ENCODE measurements around the gene ACTL10. TPM values are rescaled to one million over a fixed set of nuclear protein-coding genes. Genes with fewer than 3 reads are reported as not detected.

ACTL10 gene
- total and polyA plus RNA-seq, 2 donors (not counting 1 experiment from before 2014, with no cell fraction given): 1.2 to 6.3 TPM

DNA sequence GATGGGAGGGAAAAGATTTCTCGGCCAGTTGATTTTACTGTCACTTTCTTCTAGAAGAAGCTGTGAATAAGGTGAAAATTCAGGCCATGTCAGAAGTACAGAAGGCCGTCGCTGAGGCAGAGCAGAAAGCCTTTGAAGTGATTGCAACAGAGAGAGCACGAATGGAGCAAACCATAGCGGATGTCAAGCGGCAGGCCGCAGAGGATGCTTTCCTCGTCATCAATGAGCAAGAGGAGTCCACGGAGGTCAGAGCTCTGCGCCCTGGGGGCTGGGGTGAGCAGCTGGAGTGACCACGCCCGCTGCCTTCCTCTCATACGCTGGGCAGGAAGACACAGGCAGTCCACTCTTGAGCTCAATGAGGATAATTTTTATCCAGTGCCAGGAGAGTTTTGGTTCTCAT is 26.5 kb upstream of the ACTL10 start:
- ChIA-PET POLR2A (interaction anchor here (0.6 kb wide), 1 partner anchor 174 kb away, joined by 3 read pairs; no protein-coding TSS in a partner anchor), CTCF (no interaction called here)
- intact Hi-C loops (cut with micrococcal nuclease): no loop called here
- no peak overlapping the region for H3K4me3 ChIP-seq (ENCODE audit: control extremely low read depth in 1 of 5, extremely low read depth in 1 of 5, insufficient read depth in 1 of 5, low read depth in 2 of 5, low read length in 4 of 5)
- no peaks in the 10 kb centered on the region for H3K27me3 ChIP-seq (replicated peaks in 1 of 4; ENCODE audit: control extremely low read depth in 1 of 4, control insufficient read depth in 3 of 4, insufficient read depth in 4 of 4, low read length in 3 of 4)
- H4K20me1 ChIP-seq (ENCODE audit: control insufficient read depth, insufficient read depth, low read length, poor library complexity, severe bottlenecking): no peaks in the 10 kb centered on the region
- no peak overlapping the region for H3K4me3 Mint-ChIP-seq
- H3K27ac ChIP-seq (ENCODE audit: low read length in 2 of 2): no peak overlapping the region
- no peak for DNase-seq
- H3K36me3 ChIP-seq (replicated peaks in 1 of 2; ENCODE audit: control extremely low read depth in 1 of 2, control insufficient read depth in 1 of 2, extremely low read depth in 1 of 2, insufficient read depth in 2 of 2, low read length in 1 of 2): peaks cover 0 to 63% of the 10 kb centered on the region in 2 experiments
- no peak overlapping the region for H2AFZ ChIP-seq (ENCODE audit: insufficient read depth, low read depth, low read length, poor library complexity, severe bottlenecking)
- no peak overlapping the region for H3K9ac ChIP-seq (ENCODE audit: low read length)
- 97% methylated on average over 13 of the region's 13 CpGs for WGBS (ENCODE audit: insufficient coverage)
- no peak for TF ChIP-seq CTCF (IDR thresholded peaks at IDR 0.05)
- TF ChIP-seq EZH2 (IDR thresholded peaks at IDR 0.05; ENCODE audit: borderline replicate concordance, insufficient read depth, low read depth, low read length, poor library complexity, severe bottlenecking): no peak
- no peaks in the 10 kb centered on the region for H3K4me1 ChIP-seq (ENCODE audit: control insufficient read depth in 2 of 2, insufficient read depth in 2 of 2, low read length in 2 of 2)
- no peak overlapping the region for H3K4me2 ChIP-seq (replicated peaks; ENCODE audit: low read depth, low read length, poor library complexity, severe bottlenecking)
- H3K27me3 Mint-ChIP-seq: no peaks in the 10 kb centered on the region
- ATAC-seq (ENCODE audit: low read depth): no peak
- no peaks in the 10 kb centered on the region for H3K9me3 ChIP-seq (ENCODE audit: control extremely low read depth in 1 of 3, control insufficient read depth in 2 of 3, insufficient read depth in 1 of 3, low read length in 2 of 3)
- H3K9me3 Mint-ChIP-seq (ENCODE audit: insufficient read depth): no peaks in the 10 kb centered on the region
- no peaks in the 10 kb centered on the region for H3K4me1 Mint-ChIP-seq
- H3K27ac Mint-ChIP-seq: no peak overlapping the region
- no peaks in the 10 kb centered on the region for H3K79me2 ChIP-seq (ENCODE audit: control insufficient read depth, insufficient read depth, low read length)

GRCh38 chr20:33644313-33645071 is 22.3 kb upstream of the ACTL10 start:
- no peak overlapping the region for H3K4me3 Mint-ChIP-seq
- no peak for DNase-seq
- H3K4me1 ChIP-seq (ENCODE audit: control insufficient read depth in 2 of 2, insufficient read depth in 2 of 2, low read length in 2 of 2): no peaks in the 10 kb centered on the region
- H3K4me3 ChIP-seq (ENCODE audit: control extremely low read depth in 1 of 5, extremely low read depth in 1 of 5, insufficient read depth in 1 of 5, low read depth in 2 of 5, low read length in 4 of 5): no peak overlapping the region
- WGBS (ENCODE audit: insufficient coverage): 98% methylated on average over 28 of the region's 28 CpGs
- no peak for TF ChIP-seq EZH2 (IDR thresholded peaks at IDR 0.05; ENCODE audit: borderline replicate concordance, insufficient read depth, low read depth, low read length, poor library complexity, severe bottlenecking)
- TF ChIP-seq CTCF (IDR thresholded peaks at IDR 0.05): no peak
- ChIA-PET POLR2A (no interaction called here), CTCF (interaction anchor here (0.7 to 1.2 kb wide), 2 partner anchors 23 to 187 kb away, joined by 4 read pairs; no protein-coding TSS in a partner anchor)
- H3K79me2 ChIP-seq (ENCODE audit: control insufficient read depth, insufficient read depth, low read length): no peaks in the 10 kb centered on the region
- H3K9me3 ChIP-seq (ENCODE audit: control extremely low read depth in 1 of 3, control insufficient read depth in 2 of 3, insufficient read depth in 1 of 3, low read length in 2 of 3): no peaks in the 10 kb centered on the region
- no peaks in the 10 kb centered on the region for H3K27me3 ChIP-seq (replicated peaks in 1 of 4; ENCODE audit: control extremely low read depth in 1 of 4, control insufficient read depth in 3 of 4, insufficient read depth in 4 of 4, low read length in 3 of 4)
- H3K27ac Mint-ChIP-seq: no peak overlapping the region
- intact Hi-C loops (cut with micrococcal nuclease): no loop called here
- no peaks in the 10 kb centered on the region for H3K27me3 Mint-ChIP-seq
- ATAC-seq (ENCODE audit: low read depth): no peak
- H3K27ac ChIP-seq (ENCODE audit: low read length in 2 of 2): no peak overlapping the region
- no peaks in the 10 kb centered on the region for H4K20me1 ChIP-seq (ENCODE audit: control insufficient read depth, insufficient read depth, low read length, poor library complexity, severe bottlenecking)
- no peak overlapping the region for H2AFZ ChIP-seq (ENCODE audit: insufficient read depth, low read depth, low read length, poor library complexity, severe bottlenecking)
- H3K4me1 Mint-ChIP-seq: peaks cover 4% of the 10 kb centered on the region
- H3K9ac ChIP-seq (ENCODE audit: low read length): no peak overlapping the region
- H3K4me2 ChIP-seq (replicated peaks; ENCODE audit: low read depth, low read length, poor library complexity, severe bottlenecking): no peak overlapping the region
- H3K36me3 ChIP-seq (replicated peaks in 1 of 2; ENCODE audit: control extremely low read depth in 1 of 2, control insufficient read depth in 1 of 2, extremely low read depth in 1 of 2, insufficient read depth in 2 of 2, low read length in 1 of 2): peaks cover 0 to 48% of the 10 kb centered on the region in 2 experiments
- no peaks in the 10 kb centered on the region for H3K9me3 Mint-ChIP-seq (ENCODE audit: insufficient read depth)
